Activated CD4-positive, CD25-positive, alpha-beta regulatory T cell treated with anti-CD3 and anti-CD28 coated beads, Interleukin-2, amount 50 U/mL, for 16 hours (primary cell): ENCODE measurements around the gene FGF19.
"Not testable (repeated sequence)": the region's sequence is repeated elsewhere in the genome, so short reads cannot be mapped to it uniquely, and the experiment has no call there.

Source experiments
- DNase-seq: peaks from one replicate; pipeline ENCODE4 v3.0.0-alpha.2; 2020; ENCODE audit warnings: low read depth, low spot score

Gene FGF19

GRCh38 chr11:69696749-69697468, 6.9 kb downstream of the FGF19 start:
- DNase-seq: no peak

DNA sequence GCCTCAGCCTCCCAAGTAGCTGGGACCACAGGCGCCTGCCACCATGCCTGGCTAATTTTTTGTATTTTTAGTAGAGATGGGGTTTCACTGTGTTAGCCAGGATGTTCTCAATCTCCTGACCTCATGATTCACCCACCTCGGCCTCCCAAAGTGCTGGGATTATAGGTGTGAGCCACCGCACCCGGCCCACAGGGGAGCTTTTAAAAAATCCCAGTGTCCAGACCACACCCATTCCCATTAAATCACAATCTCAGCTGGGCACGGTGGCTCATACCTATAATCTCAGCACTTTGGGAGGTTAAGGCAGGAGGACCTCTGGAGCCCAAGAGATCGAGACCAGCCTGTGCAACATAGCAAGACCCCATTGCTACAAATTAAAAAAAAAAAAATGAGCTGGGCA, 7.8 kb downstream of the FGF19 start:
- DNase-seq: not testable (repeated sequence)

DNA sequence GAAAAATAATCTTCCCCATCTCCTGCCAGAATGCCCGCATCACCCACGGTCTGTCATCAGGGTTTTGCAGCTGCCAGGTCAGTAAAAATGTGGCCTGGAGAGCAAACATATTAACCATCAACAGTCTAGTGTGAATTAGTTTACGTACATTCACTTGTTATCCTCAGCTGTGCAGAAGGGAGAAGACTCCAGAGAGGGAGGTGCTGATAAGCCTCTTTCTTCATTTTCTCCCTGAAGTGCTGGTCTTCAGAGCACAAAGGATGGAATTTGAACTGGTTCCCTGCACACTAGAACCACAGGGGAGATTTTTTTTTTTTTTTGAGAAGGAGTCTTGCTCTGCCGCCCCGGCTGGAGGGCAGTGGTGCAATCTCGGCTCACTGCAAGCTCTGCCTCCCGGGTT, 8.2 kb downstream of the FGF19 start:
- no peak for DNase-seq

- no peak for DNase-seq
Observed at GRCh38 chr11:69694781-69695180, 9.0 kb downstream of the FGF19 start.

DNA sequence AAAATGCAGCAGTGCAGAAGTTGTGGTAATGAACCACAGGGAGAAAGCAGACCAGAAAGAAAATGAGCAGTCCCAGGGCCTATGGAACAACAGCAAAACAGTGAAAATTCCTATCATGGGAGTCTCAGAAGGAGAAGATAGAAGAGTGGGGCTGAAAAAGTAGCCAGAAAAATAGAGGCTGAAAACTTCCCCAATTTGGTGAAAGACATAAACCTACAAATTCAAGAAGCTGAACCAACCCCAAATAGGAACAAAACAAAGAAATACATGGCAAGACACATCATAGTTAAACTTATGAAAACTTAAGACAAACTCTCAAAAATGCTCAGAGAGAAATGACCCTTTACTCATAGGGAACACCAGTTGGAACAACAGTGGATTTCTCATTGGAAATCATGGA, 11.4 kb downstream of the FGF19 start:
- no peak for DNase-seq

- no peak for DNase-seq
Observed at GRCh38 chr11:69691463-69691862, 12.4 kb downstream of the FGF19 start.

- no peak for DNase-seq
Observed at GRCh38 chr11:69689484-69690319, 14.1 kb downstream of the FGF19 start.

- DNase-seq: not testable (repeated sequence)
Observed at GRCh38 chr11:69687969-69688771, 15.7 kb downstream of the FGF19 start.

DNA sequence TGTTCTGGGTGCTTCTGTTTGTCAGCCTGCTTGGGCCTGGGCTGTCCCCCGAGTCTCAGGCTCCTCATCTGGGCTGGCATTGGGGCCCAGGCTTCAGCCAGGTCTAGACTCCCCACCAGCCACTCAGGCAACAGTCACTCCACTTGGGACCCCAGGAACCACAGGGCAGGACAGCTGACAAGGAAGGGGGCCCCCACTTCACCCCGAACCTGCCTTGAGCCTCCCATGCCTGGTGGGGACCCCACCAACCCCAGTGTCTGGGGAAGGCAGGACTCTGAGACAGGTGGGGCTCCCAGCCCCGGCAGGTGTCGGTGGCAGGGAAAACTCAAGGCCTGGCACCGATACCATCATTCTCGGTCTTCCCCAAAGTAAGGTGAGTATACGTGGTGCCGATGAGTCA, 17.0 kb downstream of the FGF19 start:
- no peak for DNase-seq

- no peak for DNase-seq
Observed at GRCh38 chr11:69686452-69686851, 17.4 kb downstream of the FGF19 start.

DNA sequence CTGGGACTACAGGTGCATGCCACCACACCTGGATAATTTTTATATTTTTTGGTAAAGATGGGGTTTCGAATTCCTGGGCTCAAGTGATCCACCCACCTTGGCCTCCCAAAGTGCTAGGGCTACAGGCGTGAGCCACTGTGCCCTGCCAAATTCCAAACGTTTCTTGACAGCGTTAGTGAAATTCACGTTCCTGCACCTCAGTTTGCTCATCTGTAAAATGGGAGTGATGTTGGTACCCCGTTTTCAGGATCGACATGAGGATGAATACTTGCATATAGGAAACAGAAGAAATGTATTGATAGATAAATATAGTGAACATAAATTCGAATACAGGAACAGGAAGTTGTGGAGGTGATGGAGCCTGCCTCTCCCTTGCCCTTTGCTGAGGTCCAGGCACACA, 18.5 kb downstream of the FGF19 start:
- no peak for DNase-seq

DNA sequence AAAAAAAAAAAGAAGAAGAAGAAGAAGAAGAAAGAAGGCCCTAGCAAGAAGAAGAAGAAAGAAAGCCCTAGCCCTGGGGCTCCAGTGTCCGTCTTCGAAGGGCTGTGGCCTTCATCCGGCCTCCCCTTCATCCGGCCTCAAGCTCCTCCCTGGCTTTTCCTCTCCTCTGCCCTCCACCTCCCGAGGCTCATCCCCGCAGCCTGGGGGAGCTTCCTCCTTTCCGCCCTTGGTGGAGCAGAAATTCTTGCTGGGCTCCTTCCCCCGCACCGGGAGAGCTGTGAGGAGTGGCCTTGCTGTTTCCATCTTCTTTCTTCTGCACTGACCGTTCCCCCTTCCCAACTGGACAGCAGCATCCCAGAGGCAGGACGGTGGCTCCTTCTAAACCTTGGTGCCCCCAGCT, 19.2 kb downstream of the FGF19 start:
- no peak for DNase-seq

GRCh38 chr11:69683764-69684333, 20.0 kb downstream of the FGF19 start:
- no peak for DNase-seq

DNA sequence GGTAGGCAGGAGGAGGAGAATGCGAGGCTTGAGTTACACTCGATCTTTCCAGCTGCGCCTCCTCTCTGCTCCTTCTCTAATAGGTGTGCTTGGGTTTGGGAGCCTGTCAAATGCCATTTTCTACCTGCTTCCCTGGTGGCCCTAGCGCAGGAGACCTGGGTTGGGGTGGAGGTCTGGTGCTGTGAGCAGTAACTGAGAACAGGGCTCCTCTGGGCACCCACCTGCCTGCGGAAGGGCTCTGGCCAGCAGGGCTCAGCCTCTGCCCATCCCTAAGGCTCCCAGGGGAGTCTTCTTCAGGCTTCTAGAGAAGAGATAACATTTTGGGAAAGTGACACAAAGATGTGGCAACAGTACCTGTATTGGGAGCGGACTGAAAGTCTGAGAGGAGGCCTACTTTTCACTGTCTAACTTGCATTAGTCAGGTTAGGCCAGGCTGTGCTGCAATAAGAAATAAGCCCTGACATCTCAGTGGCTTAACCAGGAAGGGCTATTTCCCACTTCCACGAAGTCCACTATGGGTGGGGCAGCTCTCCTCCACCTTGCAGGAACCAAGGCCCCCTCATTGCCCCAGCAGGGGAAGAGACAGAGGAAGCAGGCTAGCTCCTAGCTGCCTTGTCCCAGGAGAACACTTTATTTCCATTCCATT, 21.0 kb downstream of the FGF19 start:
- no peak for DNase-seq

DNA sequence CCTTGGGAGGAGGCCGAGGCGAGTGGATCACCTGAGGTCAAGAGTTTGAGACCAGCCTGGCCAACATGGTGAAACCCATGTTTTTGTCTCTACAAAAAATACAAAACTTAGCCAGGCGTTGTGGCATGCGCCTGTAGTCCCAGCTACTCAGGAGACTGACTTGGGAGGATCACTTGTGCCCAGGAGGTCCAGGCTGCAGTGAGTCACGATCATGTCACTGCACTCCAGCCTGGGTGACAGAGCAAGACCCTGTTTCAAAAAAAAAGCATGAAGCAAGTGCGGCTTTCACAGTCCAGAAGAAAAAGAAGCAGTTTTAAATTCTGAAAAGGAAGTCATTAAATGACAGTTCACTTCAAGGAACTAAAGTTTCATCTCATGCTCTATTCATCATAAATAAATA, 21.6 kb downstream of the FGF19 start:
- no peak for DNase-seq

- DNase-seq: no peak
Observed at GRCh38 chr11:69680688-69681087, 23.1 kb downstream of the FGF19 start.

DNA sequence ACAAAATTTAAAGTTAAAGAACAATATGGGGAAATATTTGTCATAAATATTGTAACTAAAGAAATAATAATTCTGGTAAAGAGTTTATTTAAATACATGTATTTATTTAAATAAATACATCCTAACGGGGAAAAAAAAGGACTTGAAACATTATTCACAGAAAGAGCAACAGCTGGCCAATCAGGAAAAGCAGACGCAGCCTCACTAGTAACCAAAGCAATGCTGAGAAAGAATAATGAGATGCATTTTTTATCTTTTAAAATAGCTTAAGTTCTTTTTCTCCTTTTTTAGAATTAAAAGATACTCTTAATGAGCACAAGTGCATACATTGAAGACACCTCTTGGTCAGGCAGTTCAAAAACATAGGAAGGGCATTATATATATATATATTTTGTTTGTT, 26.1 kb downstream of the FGF19 start:
- no peak for DNase-seq

DNA sequence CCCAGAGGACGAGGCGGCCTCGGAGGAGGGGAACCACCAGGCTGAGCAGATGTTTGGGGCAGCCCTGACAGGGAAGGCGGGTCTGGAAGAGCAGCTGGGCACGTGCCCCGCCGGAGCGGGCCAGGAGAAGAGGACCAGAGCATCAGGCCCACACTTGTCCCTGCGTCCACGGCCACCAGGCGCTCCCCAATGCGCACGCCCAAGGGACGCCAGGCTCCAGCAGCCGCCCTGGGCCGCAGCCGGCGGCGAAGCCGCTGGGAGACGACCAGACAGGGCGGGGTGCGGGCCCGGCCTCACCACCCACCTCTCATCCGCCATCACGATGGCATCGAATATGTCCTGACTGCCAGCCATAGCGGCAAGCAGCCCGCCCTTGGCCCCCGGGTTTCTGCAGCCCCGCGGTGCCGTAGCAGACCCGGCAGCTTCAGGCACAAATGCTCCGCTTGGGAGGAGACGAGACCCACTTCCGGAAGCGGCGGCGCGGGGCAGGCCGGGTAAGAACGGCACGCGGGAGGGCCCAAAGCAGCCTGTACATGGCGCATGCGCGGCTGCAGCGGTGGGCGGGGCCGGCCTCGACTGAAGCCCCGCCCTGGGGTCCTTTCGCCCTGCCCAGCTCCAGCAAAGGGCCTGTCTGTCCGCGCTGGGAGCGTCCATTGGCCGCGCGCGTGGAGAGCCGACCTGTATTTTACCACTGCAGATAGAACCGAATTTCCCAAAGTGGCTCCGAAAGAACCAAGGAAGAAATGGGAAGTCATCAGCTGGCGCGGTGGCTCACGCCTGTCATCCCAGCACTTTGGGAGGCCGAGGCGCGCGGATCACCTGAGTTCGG, 28.7 kb downstream of the FGF19 start, which contains the start of gene LTO1:
Gene LTO1, minus strand, starts transcription at position 468 of the 829 bp plus-strand sequence. Its CDS starts 114 bp downstream, at position 354.
- DNase-seq: peak; percentile 91

DNA sequence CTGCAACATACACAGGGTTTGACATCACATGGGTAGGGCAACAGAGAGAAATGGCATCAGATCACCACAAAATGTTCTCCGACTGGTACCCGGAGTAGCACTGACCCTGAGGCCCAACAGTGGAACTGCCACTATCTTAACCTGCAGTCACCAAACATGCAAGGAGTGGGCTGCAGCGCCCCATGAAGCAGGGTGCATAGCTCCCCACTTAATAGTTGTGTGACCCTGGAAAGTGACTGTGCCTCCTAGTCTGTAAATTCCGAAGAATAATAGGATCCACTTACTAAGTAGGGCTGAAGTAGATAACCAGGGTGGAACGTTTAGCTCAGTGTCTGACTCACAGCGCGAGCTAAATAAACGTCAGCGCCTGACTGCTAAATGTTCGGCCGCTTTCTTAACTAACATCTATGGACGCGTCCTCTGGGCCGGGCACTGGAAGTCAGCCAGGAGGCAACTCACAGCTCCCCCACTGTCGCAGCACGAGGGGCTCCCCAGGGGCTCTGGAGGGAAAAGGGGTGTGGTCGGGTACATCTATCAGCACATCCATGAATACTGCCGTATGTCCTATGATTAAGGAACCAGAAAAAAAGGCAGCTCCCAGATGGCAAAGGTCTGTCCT, 29.4 kb downstream of the FGF19 start:
- no peak for DNase-seq
